Suprapubic skin (tissue), 4 donors: ENCODE measurements around the gene QRFPR. TPM values are rescaled to one million over a fixed set of nuclear protein-coding genes. Genes with fewer than 3 reads are reported as not detected.

Experiments used
- DNase-seq, 2 donors: peaks; one replicate each; pipeline ENCODE4 v3.0.0-alpha.2; 2019; ENCODE audit warnings: low spot score in 2 of 2
- H3K27ac ChIP-seq: fragments of 200-600 bp; sonication (generic); one replicate; pipeline ENCODE4 v1.5.1; 2019
- H3K27me3 ChIP-seq: fragments of 200-600 bp; sonication (generic); one replicate; pipeline ENCODE4 v1.5.1; 2019
- H3K36me3 ChIP-seq: fragments of 200-600 bp; sonication (generic); one replicate; pipeline ENCODE4 v1.5.1; 2019
- H3K4me1 ChIP-seq: fragments of 200-600 bp; sonication (generic); one replicate; pipeline ENCODE4 v1.5.1; 2019
- H3K4me3 ChIP-seq: fragments of 200-600 bp; sonication (generic); one replicate; pipeline ENCODE4 v1.5.1; 2019; ENCODE audit warnings: mild to moderate bottlenecking
- H3K9me3 ChIP-seq: fragments of 200-600 bp; sonication (generic); one replicate; pipeline ENCODE4 v1.5.1; 2019
- CTCF ChIP-seq, 2 donors: fragments of 200-600 bp in 1 of 2; fragments of 450-650 bp in 1 of 2; sonication (generic) in 1 of 2; IDR thresholded peaks; one replicate each; pipeline ENCODE4 v1.5.1; 2016 to 2019; ENCODE audit warnings: antibody characterized with exemption in 2 of 2, mild to moderate bottlenecking in 1 of 2, moderate library complexity in 1 of 2
- EP300 ChIP-seq: sonication (generic); formaldehyde crosslinking; IDR thresholded peaks from one replicate; pipeline ENCODE4 v1.6.1; 2017; ENCODE audit warnings: antibody characterized with exemption
- POLR2A ChIP-seq, 2 donors: fragments of 450-650 bp; IDR thresholded peaks; one replicate each; pipeline ENCODE4 v1.6.1; 2017; ENCODE audit warnings: antibody characterized with exemption in 2 of 2, mild to moderate bottlenecking in 2 of 2, moderate library complexity in 2 of 2
- POLR2AphosphoS5 ChIP-seq, 3 donors: sonication (generic); formaldehyde crosslinking; IDR thresholded peaks; one replicate each; pipeline ENCODE4 v1.6.1; 2017; ENCODE audit warnings: antibody characterized with exemption in 3 of 3
- WGBS: methylation state at CpG from one replicate; pipeline ENCODE4 v1.1.5; 2018; 5-methylcytosine and 5-hydroxymethylcytosine counted together
- total RNA-seq, 4 donors: library from RNA; depleted of rRNA; stranded (reverse); fragments of >200 nt; gene quantifications; one replicate each; pipeline ENCODE4 v1.1.0, GENCODE V29; 2016

QRFPR gene
- total RNA-seq, 4 donors from 2014 or later = not detected

- TF ChIP-seq POLR2A (IDR thresholded peaks at IDR 0.05) (no peak), EP300 (no peak)
- Histone ChIP-seq H3K27me3 (peaks cover 53% of the 10 kb centered on the region), H3K27ac (no peak overlapping the region), H3K4me3 (no peak overlapping the region), H3K36me3 (no peaks in the 10 kb centered on the region), H3K4me1 (peaks cover 13% of the 10 kb centered on the region), H3K9me3 (no peaks in the 10 kb centered on the region)
- 76% methylated on average over 3 of the region's 3 CpGs for WGBS
- no peak for DNase-seq
Measured at GRCh38 chr4:121379276-121379675, 1.5 kb downstream of the QRFPR start.

GRCh38 chr4:121377076-121377475 is 3.7 kb downstream of the QRFPR start:
- TF ChIP-seq POLR2AphosphoS5 (IDR thresholded peaks at IDR 0.05) = no peak
- no peak for TF ChIP-seq CTCF (IDR thresholded peaks at IDR 0.05)
- TF ChIP-seq EP300 = no peak
- no peak for TF ChIP-seq POLR2A (IDR thresholded peaks at IDR 0.05)
- H3K36me3 ChIP-seq = no peaks in the 10 kb centered on the region
- 58% methylated on average over 2 of the region's 2 CpGs for WGBS

GRCh38 chr4:121376556-121376955 is 4.3 kb downstream of the QRFPR start:
- H3K4me3 ChIP-seq = no peak overlapping the region
- peaks cover 34% of the 10 kb centered on the region for H3K27me3 ChIP-seq
- no peaks in the 10 kb centered on the region for H3K36me3 ChIP-seq
- H3K9me3 ChIP-seq = no peaks in the 10 kb centered on the region
- H3K4me1 ChIP-seq = peaks cover 13% of the 10 kb centered on the region
- no peak for DNase-seq
- WGBS = 79% methylated on average over 2 of the region's 2 CpGs
- TF ChIP-seq POLR2AphosphoS5 (IDR thresholded peaks at IDR 0.05) (no peak), POLR2A (IDR thresholded peaks at IDR 0.05) (no peak), CTCF (IDR thresholded peaks at IDR 0.05) (no peak), EP300 (no peak)
- no peak overlapping the region for H3K27ac ChIP-seq

More at GRCh38 chr4:121377076-121377475, 3.7 kb downstream of the QRFPR start:
- Histone ChIP-seq H3K4me1 (peaks cover 13% of the 10 kb centered on the region), H3K27ac (no peak overlapping the region), H3K27me3 (peaks cover 39% of the 10 kb centered on the region), H3K4me3 (no peak overlapping the region), H3K9me3 (no peaks in the 10 kb centered on the region)
- DNase-seq = no peak

- no peak overlapping the region for H3K4me3 ChIP-seq
- 43% methylated on average over 1 of the region's 1 CpG for WGBS
- no peak overlapping the region for H3K27ac ChIP-seq
- TF ChIP-seq POLR2A (IDR thresholded peaks at IDR 0.05) = no peak
- no peak for TF ChIP-seq CTCF (IDR thresholded peaks at IDR 0.05)
- TF ChIP-seq POLR2AphosphoS5 (IDR thresholded peaks at IDR 0.05) = no peak
- TF ChIP-seq EP300 = no peak
- peaks cover 30% of the 10 kb centered on the region for H3K27me3 ChIP-seq
- peaks cover 13% of the 10 kb centered on the region for H3K4me1 ChIP-seq
- no peaks in the 10 kb centered on the region for H3K9me3 ChIP-seq
- no peak for DNase-seq
- no peaks in the 10 kb centered on the region for H3K36me3 ChIP-seq
Measured at GRCh38 chr4:121376097-121376496, 4.7 kb downstream of the QRFPR start.

- DNase-seq = no peak
- peaks cover 5% of the 10 kb centered on the region for H3K4me1 ChIP-seq
- no peaks in the 10 kb centered on the region for H3K36me3 ChIP-seq
- H3K27me3 ChIP-seq = peaks cover 21% of the 10 kb centered on the region
- H3K4me3 ChIP-seq = no peak overlapping the region
- H3K27ac ChIP-seq = no peak overlapping the region
- no peaks in the 10 kb centered on the region for H3K9me3 ChIP-seq
- TF ChIP-seq CTCF (IDR thresholded peaks at IDR 0.05) (no peak), EP300 (no peak), POLR2A (IDR thresholded peaks at IDR 0.05) (no peak), POLR2AphosphoS5 (IDR thresholded peaks at IDR 0.05) (no peak)
Measured at GRCh38 chr4:121375262-121375661, 5.6 kb downstream of the QRFPR start.

GRCh38 chr4:121373841-121374240 is 7.0 kb downstream of the QRFPR start:
- 42% methylated on average over 6 of the region's 6 CpGs for WGBS
- Histone ChIP-seq H3K27ac (no peak overlapping the region), H3K27me3 (peaks cover 7% of the 10 kb centered on the region), H3K4me1 (no peaks in the 10 kb centered on the region), H3K9me3 (no peaks in the 10 kb centered on the region), H3K36me3 (no peaks in the 10 kb centered on the region), H3K4me3 (no peak overlapping the region)
- TF ChIP-seq CTCF (IDR thresholded peaks at IDR 0.05) = no peak
- no peak for TF ChIP-seq POLR2A (IDR thresholded peaks at IDR 0.05)
- TF ChIP-seq POLR2AphosphoS5 (IDR thresholded peaks at IDR 0.05) = no peak
- TF ChIP-seq EP300 = no peak
- no peak for DNase-seq
